Psoas muscle (tissue), 8 donors: ENCODE results near the gene TMEM218. TPM values are rescaled to one million over a fixed set of nuclear protein-coding genes. Genes with fewer than 3 reads are reported as not detected.

Source experiments
- ATAC-seq, 4 donors: fragments of 200-7000 bp; cut with Tn5 transposase; one replicate each; pipeline ENCODE4 v1.9.1; 2020; ENCODE audit warnings: moderate library complexity in 3 of 4, mild to moderate bottlenecking in 2 of 4
- DNase-seq, 2 donors: peaks; one replicate each; pipeline ENCODE4 v3.0.0-alpha.2; 2020
- H3K27ac ChIP-seq: fragments of 200-600 bp; one replicate; pipeline ENCODE4 v1.8.0; 2022
- H3K27me3 ChIP-seq, 3 donors: fragments of 200-600 bp in 1 of 3; one replicate each; pipeline versions ENCODE4 v1.6.1 to v1.8.0; 2013 to 2022; ENCODE audit warnings: low read length in 2 of 3, mild to moderate bottlenecking in 2 of 3, moderate library complexity in 1 of 3; ENCODE audit not compliant: insufficient read depth in 3 of 3
- H3K36me3 ChIP-seq, 2 donors: fragments of 200-600 bp in 1 of 2; one replicate each; pipeline versions ENCODE4 v1.6.1 to v1.8.0; 2013 to 2022; ENCODE audit warnings: low read depth in 1 of 2, mild to moderate bottlenecking in 1 of 2, moderate library complexity in 1 of 2; ENCODE audit not compliant: insufficient read depth in 1 of 2
- H3K4me1 ChIP-seq: fragments of 200-600 bp; one replicate; pipeline ENCODE4 v1.8.0; 2022
- H3K4me3 ChIP-seq: fragments of 200-600 bp; one replicate; pipeline ENCODE4 v1.8.0; 2022; ENCODE audit warnings: mild to moderate bottlenecking
- H3K9me3 ChIP-seq: fragments of 200-600 bp; one replicate; pipeline ENCODE4 v1.8.0; 2022
- WGBS, 3 donors: extraction: QIAGEN DNeasy Blood & Tissue Kit; methylation state at CpG; one replicate each; pipeline versions ENCODE4 v1.1.6 to v1.1.7; 2013; 5-methylcytosine and 5-hydroxymethylcytosine counted together
- intact Hi-C, 2 donors: fragments of 100-400 bp; cut with DNase I; formaldehyde crosslinking; loops; one replicate each; pipeline versions ENCODE4 v1.11.0 to v1.14.2; 2022
- polyA plus RNA-seq, 3 donors: library from polyadenylated mRNA; stranded (reverse); fragments of 200-250 nt; gene quantifications; one replicate each; pipeline ENCODE4 v1.2.3, GENCODE V29; 2013
- total RNA-seq, 4 donors: library from RNA; stranded (reverse); fragmentation: NEBNext Ultra II Directional in 2 of 4; extraction: Animal tissue kit (Norgen Biotek cat#: 25700) in 2 of 4; gene quantifications; one replicate each; pipeline versions ENCODE4 v1.2.1 to v1.2.4, GENCODE V29; 2021 to 2023
- TF ChIP-seq, protein P1 (sequence below): fragments of 200-600 bp; IDR thresholded peaks from one replicate; pipeline ENCODE4 v1.8.0; 2022; ENCODE audit warnings: antibody characterized with exemption
- donor health status: healthy with polysubstance abuse.
- donor health status: DM: no; HTN: no; CAD: no; lungs with moderate emphysema.
- donor health status: Bipolar disorder and iron deficiency.
- donor health status: healthy.
- donor health status: DM: yes; HTN: yes; CAD: no.
- donor health status: DM: no; HTN: no; CAD: no.
- donor health status: DM: no; HTN: no; CAD: no.
- donor health status: DM: yes; HTN: yes; CAD: no.

Gene TMEM218
- total and polyA plus RNA-seq, 7 donors, result 4.9 to 30.3 (median 12.1) TPM

GRCh38 chr11:125075900-125076317 lies 35.5 kb downstream of the TMEM218 start:
- intact Hi-C loops, result no loop called here
- no peaks in the 10 kb centered on the region for H3K27me3 ChIP-seq
- 74 to 83% (median 81%) methylated on average over 11 of the region's 11 CpGs for WGBS, 3 donors
- TF ChIP-seq, protein P1, sequence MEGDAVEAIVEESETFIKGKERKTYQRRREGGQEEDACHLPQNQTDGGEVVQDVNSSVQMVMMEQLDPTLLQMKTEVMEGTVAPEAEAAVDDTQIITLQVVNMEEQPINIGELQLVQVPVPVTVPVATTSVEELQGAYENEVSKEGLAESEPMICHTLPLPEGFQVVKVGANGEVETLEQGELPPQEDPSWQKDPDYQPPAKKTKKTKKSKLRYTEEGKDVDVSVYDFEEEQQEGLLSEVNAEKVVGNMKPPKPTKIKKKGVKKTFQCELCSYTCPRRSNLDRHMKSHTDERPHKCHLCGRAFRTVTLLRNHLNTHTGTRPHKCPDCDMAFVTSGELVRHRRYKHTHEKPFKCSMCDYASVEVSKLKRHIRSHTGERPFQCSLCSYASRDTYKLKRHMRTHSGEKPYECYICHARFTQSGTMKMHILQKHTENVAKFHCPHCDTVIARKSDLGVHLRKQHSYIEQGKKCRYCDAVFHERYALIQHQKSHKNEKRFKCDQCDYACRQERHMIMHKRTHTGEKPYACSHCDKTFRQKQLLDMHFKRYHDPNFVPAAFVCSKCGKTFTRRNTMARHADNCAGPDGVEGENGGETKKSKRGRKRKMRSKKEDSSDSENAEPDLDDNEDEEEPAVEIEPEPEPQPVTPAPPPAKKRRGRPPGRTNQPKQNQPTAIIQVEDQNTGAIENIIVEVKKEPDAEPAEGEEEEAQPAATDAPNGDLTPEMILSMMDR, result no peak
- H3K4me1 ChIP-seq, result no peaks in the 10 kb centered on the region
- no peaks in the 10 kb centered on the region for H3K9me3 ChIP-seq
- no peak for ATAC-seq
- no peak for DNase-seq
- H3K36me3 ChIP-seq, result no peaks in the 10 kb centered on the region
- no peak overlapping the region for H3K4me3 ChIP-seq
- no peak overlapping the region for H3K27ac ChIP-seq

DNA sequence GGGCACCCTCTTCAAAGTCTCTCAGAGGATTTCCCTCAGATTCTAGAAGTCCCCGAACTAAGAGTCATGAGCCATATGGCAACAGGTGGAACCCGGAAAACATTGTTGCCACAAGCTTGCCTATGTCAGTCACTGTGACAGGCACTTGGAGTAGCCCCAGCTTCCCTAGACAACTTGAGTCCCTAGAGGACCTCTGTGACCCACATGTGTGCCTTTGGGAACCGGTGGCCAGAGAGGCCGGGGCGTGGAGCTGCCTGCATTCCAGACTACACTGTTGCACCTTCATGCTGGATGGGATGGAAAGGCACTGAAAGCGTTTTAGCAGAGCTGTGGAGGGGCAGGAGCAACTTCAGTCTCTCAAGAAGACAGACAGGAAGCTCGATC lies 36.2 kb downstream of the TMEM218 start:
- intact Hi-C loops, result no loop called here
- H3K9me3 ChIP-seq, result no peaks in the 10 kb centered on the region
- no peaks in the 10 kb centered on the region for H3K36me3 ChIP-seq
- H3K4me3 ChIP-seq, result no peak overlapping the region
- TF ChIP-seq, protein P1, result no peak
- H3K4me1 ChIP-seq, result no peaks in the 10 kb centered on the region
- no peaks in the 10 kb centered on the region for H3K27me3 ChIP-seq
- ATAC-seq (no peak), DNase-seq (no peak)
- WGBS, 3 donors, result 44 to 53% (median 48%) methylated on average over 7 of the region's 7 CpGs
- no peak overlapping the region for H3K27ac ChIP-seq

DNA sequence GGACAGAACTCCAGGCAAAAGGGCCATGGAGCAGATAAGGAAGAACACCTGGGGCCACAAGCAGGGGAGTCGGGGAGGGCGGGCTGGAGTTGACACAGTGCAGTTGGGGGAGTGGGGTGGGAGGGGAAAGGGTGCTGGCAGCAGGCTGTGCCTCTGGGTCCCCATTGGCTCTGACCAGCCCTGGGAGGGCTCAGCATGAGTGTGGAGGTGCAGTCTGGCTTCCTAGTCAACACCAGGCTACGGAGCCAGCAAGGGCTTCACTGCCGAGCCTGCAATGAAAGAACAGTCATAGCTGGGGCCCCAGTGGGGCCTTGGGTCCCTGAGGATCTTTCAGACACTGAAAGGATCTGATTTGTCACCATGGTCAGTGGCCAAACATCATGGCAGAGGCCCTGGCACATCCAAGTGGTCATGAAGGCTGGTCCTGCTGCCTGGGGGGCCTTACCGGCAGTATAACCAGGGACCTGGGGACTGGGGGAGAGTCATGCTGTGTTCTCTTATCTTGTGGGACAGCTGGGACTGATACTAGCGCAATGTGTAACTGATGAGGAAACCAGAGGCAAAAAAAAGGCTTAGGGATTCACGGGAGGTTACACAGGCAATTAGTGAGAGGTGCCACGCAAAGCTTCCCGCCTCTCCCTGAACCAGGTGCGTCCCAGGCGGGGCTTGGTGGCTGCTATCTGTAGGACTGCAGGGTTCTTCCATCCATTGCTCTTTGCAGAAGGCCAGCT lies 36.8 kb downstream of the TMEM218 start:
- TF ChIP-seq, protein P1, result no peak
- Histone ChIP-seq H3K27me3 (no peaks in the 10 kb centered on the region), H3K27ac (no peak overlapping the region), H3K4me1 (no peaks in the 10 kb centered on the region), H3K36me3 (no peaks in the 10 kb centered on the region), H3K9me3 (no peaks in the 10 kb centered on the region), H3K4me3 (no peak overlapping the region)
- WGBS, 3 donors, result 84 to 89% (median 89%) methylated on average over 11 of the region's 11 CpGs
- no peak for ATAC-seq
- intact Hi-C loops, result no loop called here
- DNase-seq, result no peak

DNA sequence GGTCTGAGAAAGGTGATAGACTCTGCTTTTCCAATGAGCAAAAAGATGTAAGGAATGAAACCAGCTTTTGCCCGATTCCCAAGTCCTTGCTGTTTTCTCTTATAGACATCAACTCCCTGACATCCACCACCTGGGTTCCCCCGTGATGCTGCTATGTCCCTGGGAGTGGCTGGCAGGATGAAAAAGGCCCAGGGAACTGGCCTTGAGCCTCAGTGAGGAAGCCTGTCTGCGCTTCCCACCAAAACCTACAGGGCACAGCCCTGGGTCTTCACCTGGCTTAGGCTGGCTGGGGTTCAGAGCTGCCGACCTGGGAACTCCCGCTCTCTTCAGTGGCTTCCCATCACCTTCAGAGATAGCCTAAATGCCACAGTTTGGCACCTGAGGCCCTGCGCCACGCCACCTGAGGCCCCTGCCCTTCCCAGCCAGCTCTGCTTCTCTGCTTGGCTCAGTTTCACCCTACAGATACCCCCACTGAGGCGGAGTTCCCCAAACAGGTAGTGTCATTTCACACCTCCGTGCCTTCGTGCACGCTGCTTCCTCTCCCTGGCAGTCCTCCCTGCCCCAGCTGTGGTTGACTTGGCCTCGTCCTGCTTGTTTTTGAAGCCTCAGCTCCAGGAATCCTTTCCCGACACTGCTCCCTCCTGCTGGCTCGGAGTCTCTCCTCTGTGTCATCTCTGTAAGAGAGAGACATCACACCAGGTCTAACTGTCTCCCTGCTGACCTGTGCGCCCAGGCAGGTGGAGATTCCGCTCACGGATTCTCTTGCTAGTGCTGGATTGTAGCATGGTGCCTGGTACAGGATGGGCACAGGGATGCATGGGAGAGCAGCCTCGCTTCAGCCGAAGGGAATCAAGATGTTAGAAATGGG lies 37.6 kb downstream of the TMEM218 start:
- TF ChIP-seq, protein P1, result no peak
- 77 to 87% (median 81%) methylated on average over 19 of the region's 19 CpGs for WGBS, 3 donors
- intact Hi-C loops, result no loop called here
- Histone ChIP-seq H3K4me3 (no peak overlapping the region), H3K36me3 (no peaks in the 10 kb centered on the region), H3K9me3 (no peaks in the 10 kb centered on the region), H3K27me3 (no peaks in the 10 kb centered on the region), H3K4me1 (no peaks in the 10 kb centered on the region), H3K27ac (no peak overlapping the region)
- DNase-seq (no peak), ATAC-seq (no peak)
